Nephron (organoid): ENCODE data around the gene PTPRU.

Experiments
- H3K27ac Mint-ChIP-seq, 3 experiments: 2 replicates each; pipeline ENCODE4 v1.8.0; 2020; ENCODE audit warnings: mixed read lengths in 3 of 3, mild to moderate bottlenecking in 2 of 3, moderate library complexity in 1 of 3
- H3K27me3 Mint-ChIP-seq: 2 replicates; pipeline ENCODE4 v1.8.0; 2021; ENCODE audit warnings: low read depth, mild to moderate bottlenecking, moderate library complexity, mixed read lengths
- H3K36me3 Mint-ChIP-seq: 2 replicates; pipeline ENCODE4 v1.8.0; 2020; ENCODE audit warnings: low read depth, mixed read lengths
- H3K4me1 Mint-ChIP-seq: 2 replicates; pipeline ENCODE4 v1.8.0; 2020; ENCODE audit warnings: mixed read lengths
- H3K4me3 Mint-ChIP-seq, 3 experiments: 2 replicates each; pipeline ENCODE4 v1.8.0; 2020; ENCODE audit warnings: mild to moderate bottlenecking in 3 of 3, mixed read lengths in 3 of 3, moderate library complexity in 2 of 3
- H3K9me3 Mint-ChIP-seq: 2 replicates; pipeline ENCODE4 v1.8.0; 2020; ENCODE audit warnings: mixed read lengths
- CTCF ChIP-seq, 3 experiments: fragments of 200-600 bp; sonication (generic); IDR thresholded peaks; one replicate each; pipeline ENCODE4 v1.5.0; 2021; ENCODE audit warnings: antibody characterized with exemption in 3 of 3; ENCODE audit not compliant: unreplicated experiment in 3 of 3

Gene PTPRU

GRCh38 chr1:29320156-29320940 is 84.0 kb downstream of the PTPRU start:
- H3K27ac Mint-ChIP-seq: no peak overlapping the region
- no peak overlapping the region for H3K4me3 Mint-ChIP-seq
- H3K27me3 Mint-ChIP-seq: peaks cover 10% of the 10 kb centered on the region
- peaks cover 15% of the 10 kb centered on the region for H3K36me3 Mint-ChIP-seq
- no peaks in the 10 kb centered on the region for H3K9me3 Mint-ChIP-seq
- no peaks in the 10 kb centered on the region for H3K4me1 Mint-ChIP-seq
- no peak for TF ChIP-seq CTCF (IDR thresholded peaks at IDR 0.05; ENCODE audit: unreplicated experiment in 3 of 3)

GRCh38 chr1:29321176-29321575 is 84.9 kb downstream of the PTPRU start:
- Mint-ChIP-seq H3K4me3 (no peak overlapping the region), H3K27ac (no peak overlapping the region), H3K9me3 (no peaks in the 10 kb centered on the region), H3K36me3 (peaks cover 10% of the 10 kb centered on the region), H3K4me1 (no peaks in the 10 kb centered on the region), H3K27me3 (peaks cover 5% of the 10 kb centered on the region)
- TF ChIP-seq CTCF (IDR thresholded peaks at IDR 0.05; ENCODE audit: unreplicated experiment in 3 of 3): no peak

GRCh38 chr1:29322147-29322694 is 85.9 kb downstream of the PTPRU start:
- no peak for TF ChIP-seq CTCF (IDR thresholded peaks at IDR 0.05; ENCODE audit: unreplicated experiment in 3 of 3)
- peaks cover 3% of the 10 kb centered on the region for H3K36me3 Mint-ChIP-seq
- H3K9me3 Mint-ChIP-seq: no peaks in the 10 kb centered on the region
- no peaks in the 10 kb centered on the region for H3K4me1 Mint-ChIP-seq
- H3K4me3 Mint-ChIP-seq: no peak overlapping the region
- no peak overlapping the region for H3K27ac Mint-ChIP-seq
- peaks cover 5% of the 10 kb centered on the region for H3K27me3 Mint-ChIP-seq

- H3K4me1 Mint-ChIP-seq: no peaks in the 10 kb centered on the region
These were observed 86.7 kb downstream of the PTPRU start for GRCh38 chr1:29322861-29323585.

GRCh38 chr1:29323636-29324035 is 87.3 kb downstream of the PTPRU start:
- Mint-ChIP-seq H3K27me3 (peaks cover 5% of the 10 kb centered on the region), H3K9me3 (no peaks in the 10 kb centered on the region), H3K4me1 (no peaks in the 10 kb centered on the region), H3K36me3 (peaks cover 6% of the 10 kb centered on the region), H3K27ac (no peak overlapping the region), H3K4me3 (no peak overlapping the region)
- no peak for TF ChIP-seq CTCF (IDR thresholded peaks at IDR 0.05; ENCODE audit: unreplicated experiment in 3 of 3)

More at GRCh38 chr1:29322861-29323585, 86.7 kb downstream of the PTPRU start:
- no peak overlapping the region for H3K4me3 Mint-ChIP-seq
- H3K9me3 Mint-ChIP-seq: no peaks in the 10 kb centered on the region
- TF ChIP-seq CTCF (IDR thresholded peaks at IDR 0.05; ENCODE audit: unreplicated experiment in 3 of 3): no peak
- H3K27ac Mint-ChIP-seq: no peak overlapping the region
- H3K36me3 Mint-ChIP-seq: peaks cover 6% of the 10 kb centered on the region
- peaks cover 5% of the 10 kb centered on the region for H3K27me3 Mint-ChIP-seq
